ENCODE data around the gene EPHB4. TPM values are rescaled to one million over a fixed set of nuclear protein-coding genes. Genes with fewer than 3 reads are reported as not detected.

The EPHB4 gene
- 10 to 100 TPM; 73.1 to 87.8 (median 78.5) TPM for polyA plus RNA-seq (ENCODE audit: insufficient read length in 4 of 4)

GRCh38 chr7:100827330-100828226 lies at the start of gene EPHB4:
Gene EPHB4, minus strand, starts transcription at chr7:100827523. Its CDS starts 493 bp downstream, at chr7:100827030.
- peak; percentile 80 to 88 (median 82) for DNase-seq (ENCODE audit: low read depth in 4 of 4, low spot score in 3 of 4)

- DNase-seq (ENCODE audit: low read depth in 4 of 4, low spot score in 3 of 4), result no peak
These were observed 48.0 kb upstream of the EPHB4 start for GRCh38 chr7:100875356-100875751.

- DNase-seq (ENCODE audit: low read depth in 4 of 4, low spot score in 3 of 4), result peak; percentile 95 to 97 (median 96)
These were observed 47.4 kb upstream of the EPHB4 start, which contains the start of gene SRRT for GRCh38 chr7:100874577-100875355. Gene SRRT, plus strand, starts transcription at chr7:100875103. Its CDS starts 488 bp downstream, at chr7:100875591.

- no peak for DNase-seq (ENCODE audit: low read depth in 4 of 4, low spot score in 3 of 4)
These were observed 46.9 kb upstream of the EPHB4 start for GRCh38 chr7:100874300-100874576.

- DNase-seq (ENCODE audit: low read depth in 4 of 4, low spot score in 3 of 4), result no peak
These were observed 46.4 kb upstream of the EPHB4 start for GRCh38 chr7:100873599-100874299.

GRCh38 chr7:100867776-100868485 lies 40.6 kb upstream of the EPHB4 start:
- DNase-seq (ENCODE audit: low read depth in 4 of 4, low spot score in 3 of 4), result no peak

- DNase-seq (ENCODE audit: low read depth in 4 of 4, low spot score in 3 of 4), result peak; percentile 80 to 83 (median 82)
These were observed 39.9 kb upstream of the EPHB4 start, which contains the start of gene TRIP6 for GRCh38 chr7:100867040-100867775. Gene TRIP6, plus strand, starts transcription at chr7:100867387. Its CDS starts 111 bp downstream, at chr7:100867498.

- DNase-seq (ENCODE audit: low read depth in 4 of 4, low spot score in 3 of 4), result no peak
These were observed 39.4 kb upstream of the EPHB4 start for GRCh38 chr7:100866729-100867039.

- DNase-seq (ENCODE audit: low read depth in 4 of 4, low spot score in 3 of 4), result no peak
These were observed 38.8 kb upstream of the EPHB4 start for GRCh38 chr7:100865938-100866728.

GRCh38 chr7:100865372-100865911 lies 38.1 kb upstream of the EPHB4 start:
- DNase-seq (ENCODE audit: low read depth in 4 of 4, low spot score in 3 of 4), result no peak

- no peak for DNase-seq (ENCODE audit: low read depth in 4 of 4, low spot score in 3 of 4)
These were observed 37.0 kb upstream of the EPHB4 start for GRCh38 chr7:100864263-100864845.

GRCh38 chr7:100863406-100863950 lies 36.2 kb upstream of the EPHB4 start:
- DNase-seq (ENCODE audit: low read depth in 4 of 4, low spot score in 3 of 4), result no peak

GRCh38 chr7:100861616-100861985 lies 34.3 kb upstream of the EPHB4 start:
- DNase-seq (ENCODE audit: low read depth in 4 of 4, low spot score in 3 of 4), result no peak

GRCh38 chr7:100860702-100861615 lies 33.6 kb upstream of the EPHB4 start:
- DNase-seq (ENCODE audit: low read depth in 4 of 4, low spot score in 3 of 4), result no peak

GRCh38 chr7:100859856-100860255 lies 32.5 kb upstream of the EPHB4 start:
- DNase-seq (ENCODE audit: low read depth in 4 of 4, low spot score in 3 of 4), result no peak

- DNase-seq (ENCODE audit: low read depth in 4 of 4, low spot score in 3 of 4), result no peak
These were observed 29.6 kb upstream of the EPHB4 start for GRCh38 chr7:100856871-100857282.

GRCh38 chr7:100855515-100855914 lies 28.2 kb upstream of the EPHB4 start:
- DNase-seq (ENCODE audit: low read depth in 4 of 4, low spot score in 3 of 4), result no peak

Measured in left renal pelvis (tissue), 4 donors.